Stomach (tissue), 9 donors: ENCODE results near the gene CCDC69. TPM values are rescaled to one million over a fixed set of nuclear protein-coding genes. Genes with fewer than 3 reads are reported as not detected.

Experiments used
- DNase-seq, 2 donors: peaks; one replicate each; pipeline versions ENCODE4 v3.0.0 to v3.0.0-alpha.2; 2013 to 2019
- H3K27ac ChIP-seq, 5 donors: fragments of 200-600 bp in 4 of 5; sonication (generic) in 4 of 5; one replicate each; pipeline ENCODE4 v1.5.1; 2013 to 2019; ENCODE audit warnings: mild to moderate bottlenecking in 1 of 5, moderate library complexity in 1 of 5
- H3K27me3 ChIP-seq, 3 donors: fragments of 200-600 bp; sonication (generic); one replicate each; pipeline ENCODE4 v1.5.1; 2017 to 2019; ENCODE audit warnings: mixed run types in 1 of 3
- H3K36me3 ChIP-seq, 4 donors: fragments of 200-600 bp; sonication (generic); 1 replicate in 3 of 4; 2 replicates in 1 of 4; pipeline ENCODE4 v1.5.1; 2016 to 2019
- H3K4me1 ChIP-seq, 4 donors: fragments of 200-600 bp; sonication (generic); one replicate each; pipeline ENCODE4 v1.5.1; 2016 to 2019
- H3K4me3 ChIP-seq, 4 donors: fragments of 200-600 bp; sonication (generic) in 3 of 4; one replicate each; pipeline ENCODE4 v1.5.1; 2016 to 2019; ENCODE audit warnings: mild to moderate bottlenecking in 1 of 4
- H3K9me3 ChIP-seq, 4 donors: fragments of 200-600 bp; sonication (generic); one replicate each; pipeline ENCODE4 v1.5.1; 2016 to 2019
- CTCF ChIP-seq, 7 experiments: fragments of 450-650 bp in 4 of 7; fragments of 200-600 bp in 3 of 7; sonication (generic) in 3 of 7; IDR thresholded peaks; one replicate each; pipeline ENCODE4 v1.5.1; 2016 to 2019; ENCODE audit warnings: antibody characterized with exemption in 7 of 7, control low read depth in 2 of 7, mild to moderate bottlenecking in 1 of 7
- EP300 ChIP-seq: sonication (generic); formaldehyde crosslinking; IDR thresholded peaks from one replicate; pipeline ENCODE4 v1.6.1; 2017; ENCODE audit warnings: antibody characterized with exemption
- POLR2A ChIP-seq, 4 donors: fragments of 450-650 bp; IDR thresholded peaks; one replicate each; pipeline ENCODE4 v1.6.1; 2016; ENCODE audit warnings: antibody characterized with exemption in 4 of 4, control low read depth in 2 of 4, mild to moderate bottlenecking in 1 of 4, moderate library complexity in 1 of 4
- POLR2AphosphoS5 ChIP-seq, 3 donors: sonication (generic); formaldehyde crosslinking; IDR thresholded peaks; one replicate each; pipeline ENCODE4 v1.6.1; 2016; ENCODE audit warnings: antibody characterized with exemption in 3 of 3
- WGBS, 5 donors: extraction: QIAGEN DNeasy Blood & Tissue Kit in 3 of 5; methylation state at CpG; one replicate each; pipeline versions ENCODE4 v1.1.5 to v1.1.7; 2013 to 2018; 5-methylcytosine and 5-hydroxymethylcytosine counted together
- intact Hi-C: fragments of 100-400 bp; cut with DNase I; formaldehyde crosslinking; loops from one replicate; pipeline ENCODE4 v1.15.1; 2023; ENCODE audit warnings: low total_unique reads
- polyA plus RNA-seq, 3 donors: library from polyadenylated mRNA; stranded (reverse); fragments of 200-250 nt; gene quantifications; one replicate each; pipeline ENCODE4 v1.2.3, GENCODE V29; 2013
- total RNA-seq, 5 donors: library from RNA; depleted of rRNA; stranded (reverse); fragments of >200 nt; gene quantifications; one replicate each; pipeline versions ENCODE4 v1.1.0 to v1.2.3, GENCODE V29; 2014 to 2016
- donor health status: healthy with polysubstance abuse.
- donor health status: Bipolar disorder and iron deficiency.
- donor health status: healthy.

CCDC69 gene
- total and polyA plus RNA-seq, 8 donors, result 5.5 to 173 (median 31.0) TPM

- WGBS, 5 donors, result 61 to 76% (median 71%) methylated on average over 5 of the region's 5 CpGs
- intact Hi-C loops, result no loop called here
- Histone ChIP-seq H3K9me3 (no peaks in the 10 kb centered on the region), H3K4me1 (no peaks in the 10 kb centered on the region), H3K4me3 (no peak overlapping the region), H3K27ac (no peak overlapping the region), H3K27me3 (no peaks in the 10 kb centered on the region), H3K36me3 (peaks cover 4 to 79% (median 60%) of the 10 kb centered on the region in 4 donors)
- DNase-seq, result no peak
- TF ChIP-seq CTCF (IDR thresholded peaks at IDR 0.05) (no peak), POLR2A (IDR thresholded peaks at IDR 0.05) (no peak), EP300 (no peak), POLR2AphosphoS5 (IDR thresholded peaks at IDR 0.05) (no peak)
Observed at GRCh38 chr5:151186052-151186451, 37.8 kb downstream of the CCDC69 start.

DNA sequence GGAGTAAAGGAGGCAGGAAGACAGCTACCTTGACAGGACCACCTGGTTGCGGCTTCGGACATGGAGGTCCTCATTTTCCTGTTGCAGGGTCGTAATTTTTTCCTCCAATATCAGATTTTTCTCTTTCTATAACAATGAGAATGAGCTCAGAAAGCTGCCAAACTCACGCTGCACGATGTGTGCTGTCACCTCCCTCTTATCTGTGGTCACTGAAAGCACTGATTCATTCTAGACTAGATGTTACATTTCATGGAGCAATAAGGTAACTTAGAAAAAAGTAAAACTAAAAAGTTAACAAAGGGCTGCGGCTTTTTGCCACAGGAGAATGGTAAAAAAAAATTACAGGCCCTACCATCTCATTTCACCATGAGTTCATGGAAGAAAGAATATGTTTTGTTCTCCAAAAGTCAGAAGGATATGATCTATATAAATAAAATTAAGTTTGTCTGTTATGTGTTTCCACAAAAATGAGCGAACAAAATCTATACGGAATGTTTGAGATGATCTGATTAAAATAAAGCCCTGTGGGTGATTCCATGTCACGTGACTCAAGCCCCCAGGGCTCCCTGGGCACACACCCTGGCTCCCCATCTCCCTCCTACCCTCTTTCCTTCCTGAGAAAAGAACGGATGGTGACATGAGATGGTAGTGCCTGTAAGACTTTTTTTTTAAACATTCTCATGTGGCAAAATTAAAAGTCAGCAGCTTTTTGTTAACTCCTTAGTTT is 39.4 kb downstream of the CCDC69 start:
- Histone ChIP-seq H3K4me1 (no peaks in the 10 kb centered on the region), H3K4me3 (no peak overlapping the region), H3K27ac (no peak overlapping the region), H3K36me3 (peaks cover 0 to 87% (median 66%) of the 10 kb centered on the region in 4 donors), H3K27me3 (no peaks in the 10 kb centered on the region), H3K9me3 (no peaks in the 10 kb centered on the region)
- 70 to 88% (median 80%) methylated on average over 10 of the region's 10 CpGs for WGBS, 5 donors
- no peak for DNase-seq
- no peak for TF ChIP-seq POLR2AphosphoS5 (IDR thresholded peaks at IDR 0.05)
- no peak for TF ChIP-seq EP300
- no peak for TF ChIP-seq CTCF (IDR thresholded peaks at IDR 0.05)
- no peak for TF ChIP-seq POLR2A (IDR thresholded peaks at IDR 0.05)
- intact Hi-C loops, result no loop called here

- no peak for DNase-seq
- Histone ChIP-seq H3K27me3 (no peaks in the 10 kb centered on the region), H3K27ac (no peak overlapping the region), H3K9me3 (no peaks in the 10 kb centered on the region), H3K4me3 (no peak overlapping the region), H3K36me3 (peaks cover 0 to 81% (median 70%) of the 10 kb centered on the region in 4 donors), H3K4me1 (no peaks in the 10 kb centered on the region)
- TF ChIP-seq POLR2AphosphoS5 (IDR thresholded peaks at IDR 0.05), result no peak
- TF ChIP-seq CTCF (IDR thresholded peaks at IDR 0.05), result no peak
- no peak for TF ChIP-seq POLR2A (IDR thresholded peaks at IDR 0.05)
- no peak for TF ChIP-seq EP300
- intact Hi-C loops, result no loop called here
- 79 to 92% (median 84%) methylated on average over 7 of the region's 7 CpGs for WGBS, 5 donors
Observed at GRCh38 chr5:151183456-151184245, 40.2 kb downstream of the CCDC69 start.

- intact Hi-C loops, result no loop called here
Observed at GRCh38 chr5:151182976-151183375, 40.9 kb downstream of the CCDC69 start.

More at GRCh38 chr5:151182976-151183375, 40.9 kb downstream of the CCDC69 start:
- Histone ChIP-seq H3K27ac (no peak overlapping the region), H3K27me3 (no peaks in the 10 kb centered on the region), H3K4me3 (no peak overlapping the region), H3K4me1 (no peaks in the 10 kb centered on the region), H3K36me3 (peaks cover 0 to 85% (median 71%) of the 10 kb centered on the region in 4 donors), H3K9me3 (no peaks in the 10 kb centered on the region)
- no peak for TF ChIP-seq POLR2A (IDR thresholded peaks at IDR 0.05)
- no peak for TF ChIP-seq POLR2AphosphoS5 (IDR thresholded peaks at IDR 0.05)
- no peak for TF ChIP-seq CTCF (IDR thresholded peaks at IDR 0.05)
- no peak for TF ChIP-seq EP300
- WGBS, 5 donors, result 80 to 88% (median 87%) methylated on average over 8 of the region's 8 CpGs
- DNase-seq, result no peak
